ENCODE results near the gene COBL.

Gene COBL

DNA sequence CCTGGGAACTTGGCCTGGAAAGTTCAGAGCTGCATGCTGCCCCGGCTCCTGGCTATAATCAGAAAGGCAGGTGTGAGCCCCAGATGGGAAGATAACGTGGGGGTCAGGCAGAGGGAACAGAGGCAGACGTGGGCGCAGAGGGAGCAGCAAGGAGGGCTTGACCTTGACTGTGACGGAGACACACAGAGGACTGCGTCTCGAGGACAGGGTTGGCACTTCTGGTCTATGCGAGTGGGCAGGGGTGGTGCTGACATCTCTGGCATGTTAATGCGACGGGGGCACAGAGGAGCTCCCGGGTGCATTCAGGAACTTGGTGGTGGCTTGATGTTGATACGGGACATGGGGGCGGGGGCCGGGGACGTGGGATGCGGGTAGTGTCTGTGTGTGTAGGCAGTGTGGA, 301.8 kb downstream of the COBL start:
- no peak for DNase-seq (ENCODE audit: low read depth, low spot score)
- H3K4me3 ChIP-seq (ENCODE audit: low read depth, low read length), result no peak overlapping the region
- TF ChIP-seq, protein P1, sequence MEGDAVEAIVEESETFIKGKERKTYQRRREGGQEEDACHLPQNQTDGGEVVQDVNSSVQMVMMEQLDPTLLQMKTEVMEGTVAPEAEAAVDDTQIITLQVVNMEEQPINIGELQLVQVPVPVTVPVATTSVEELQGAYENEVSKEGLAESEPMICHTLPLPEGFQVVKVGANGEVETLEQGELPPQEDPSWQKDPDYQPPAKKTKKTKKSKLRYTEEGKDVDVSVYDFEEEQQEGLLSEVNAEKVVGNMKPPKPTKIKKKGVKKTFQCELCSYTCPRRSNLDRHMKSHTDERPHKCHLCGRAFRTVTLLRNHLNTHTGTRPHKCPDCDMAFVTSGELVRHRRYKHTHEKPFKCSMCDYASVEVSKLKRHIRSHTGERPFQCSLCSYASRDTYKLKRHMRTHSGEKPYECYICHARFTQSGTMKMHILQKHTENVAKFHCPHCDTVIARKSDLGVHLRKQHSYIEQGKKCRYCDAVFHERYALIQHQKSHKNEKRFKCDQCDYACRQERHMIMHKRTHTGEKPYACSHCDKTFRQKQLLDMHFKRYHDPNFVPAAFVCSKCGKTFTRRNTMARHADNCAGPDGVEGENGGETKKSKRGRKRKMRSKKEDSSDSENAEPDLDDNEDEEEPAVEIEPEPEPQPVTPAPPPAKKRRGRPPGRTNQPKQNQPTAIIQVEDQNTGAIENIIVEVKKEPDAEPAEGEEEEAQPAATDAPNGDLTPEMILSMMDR (IDR thresholded peaks at IDR 0.05; ENCODE audit: low read depth, low read length), result no peak
- in situ Hi-C loops (cut with HindIII; ENCODE audit: low sequenced_read_pairs), result no loop called here

DNA sequence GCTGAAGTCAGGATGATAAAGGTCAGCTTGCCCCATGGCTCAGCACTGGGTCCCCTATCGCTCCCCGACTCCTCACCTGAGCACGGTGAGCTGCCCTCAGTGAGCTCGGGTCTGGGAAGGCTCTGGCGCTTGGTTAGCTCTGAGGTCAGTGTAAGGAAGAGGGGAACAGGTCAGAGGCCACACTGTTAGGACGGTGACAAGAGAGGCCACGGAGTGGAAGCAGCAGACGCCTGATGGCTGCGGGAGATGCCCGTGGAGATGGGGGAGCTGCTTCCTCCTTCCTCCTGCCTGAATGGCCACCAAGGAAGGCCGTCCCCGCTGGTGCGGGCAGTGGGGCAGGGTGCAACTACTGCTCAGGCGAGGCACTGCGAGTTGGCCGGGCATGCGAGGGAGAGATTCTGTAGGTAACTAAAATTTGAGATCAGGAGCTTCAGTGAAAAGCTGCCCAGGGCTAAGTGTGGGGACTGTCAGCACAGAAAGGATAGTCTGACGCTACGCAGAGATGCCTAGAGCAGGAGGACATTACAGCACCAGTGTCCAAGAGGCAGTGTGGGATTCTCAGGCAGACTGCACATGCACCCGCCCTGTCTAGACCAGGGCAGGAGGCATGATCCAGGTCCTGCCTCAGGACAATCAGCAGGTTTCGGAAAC, 302.6 kb downstream of the COBL start:
- no peak overlapping the region for H3K4me3 ChIP-seq (ENCODE audit: low read depth, low read length)
- no peak for DNase-seq (ENCODE audit: low read depth, low spot score)
- TF ChIP-seq, protein P1 (IDR thresholded peaks at IDR 0.05; ENCODE audit: low read depth, low read length), result no peak
- in situ Hi-C loops (cut with HindIII; ENCODE audit: low sequenced_read_pairs), result no loop called here

GRCh38 chr7:51013218-51013786, 303.3 kb downstream of the COBL start:
- in situ Hi-C loops (cut with HindIII; ENCODE audit: low sequenced_read_pairs), result no loop called here
- TF ChIP-seq, protein P1 (IDR thresholded peaks at IDR 0.05; ENCODE audit: low read depth, low read length), result no peak
- no peak for DNase-seq (ENCODE audit: low read depth, low spot score)
- no peak overlapping the region for H3K4me3 ChIP-seq (ENCODE audit: low read depth, low read length)

DNA sequence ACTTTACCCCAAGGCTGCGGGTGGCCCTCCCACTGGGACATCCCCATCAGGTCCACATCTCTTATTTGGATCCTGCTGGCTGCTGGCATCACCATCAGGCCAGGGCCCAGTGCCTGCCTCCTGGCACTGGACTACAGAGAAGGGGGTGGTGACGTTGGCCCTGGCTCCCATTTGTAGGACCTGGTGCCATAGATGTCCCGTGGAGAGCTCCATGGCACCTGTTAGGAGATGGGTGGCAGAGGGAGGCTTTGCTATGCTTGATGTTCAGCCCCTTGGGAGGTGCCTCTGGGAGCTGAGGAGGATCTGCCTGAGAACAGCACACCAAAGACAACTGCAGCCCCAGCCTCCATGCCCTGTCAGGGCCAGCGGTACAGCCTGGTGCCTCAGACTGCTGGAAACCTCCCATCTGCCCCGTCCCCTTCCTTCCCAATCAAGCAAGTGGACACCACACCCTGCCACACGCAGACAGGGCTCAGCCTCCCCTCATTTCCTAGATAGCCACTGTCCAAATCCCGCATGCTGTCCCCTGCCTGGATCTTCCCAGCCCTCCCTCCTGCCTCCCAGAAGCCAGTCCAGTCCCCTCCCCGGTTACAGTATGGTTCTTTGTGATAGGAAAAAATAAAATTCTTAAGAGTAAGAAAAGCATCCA, 303.9 kb downstream of the COBL start:
- H3K4me3 ChIP-seq (ENCODE audit: low read depth, low read length), result no peak overlapping the region
- in situ Hi-C loops (cut with HindIII; ENCODE audit: low sequenced_read_pairs), result no loop called here
- TF ChIP-seq, protein P1 (IDR thresholded peaks at IDR 0.05; ENCODE audit: low read depth, low read length), result no peak
- DNase-seq (ENCODE audit: low read depth, low spot score), result no peak

DNA sequence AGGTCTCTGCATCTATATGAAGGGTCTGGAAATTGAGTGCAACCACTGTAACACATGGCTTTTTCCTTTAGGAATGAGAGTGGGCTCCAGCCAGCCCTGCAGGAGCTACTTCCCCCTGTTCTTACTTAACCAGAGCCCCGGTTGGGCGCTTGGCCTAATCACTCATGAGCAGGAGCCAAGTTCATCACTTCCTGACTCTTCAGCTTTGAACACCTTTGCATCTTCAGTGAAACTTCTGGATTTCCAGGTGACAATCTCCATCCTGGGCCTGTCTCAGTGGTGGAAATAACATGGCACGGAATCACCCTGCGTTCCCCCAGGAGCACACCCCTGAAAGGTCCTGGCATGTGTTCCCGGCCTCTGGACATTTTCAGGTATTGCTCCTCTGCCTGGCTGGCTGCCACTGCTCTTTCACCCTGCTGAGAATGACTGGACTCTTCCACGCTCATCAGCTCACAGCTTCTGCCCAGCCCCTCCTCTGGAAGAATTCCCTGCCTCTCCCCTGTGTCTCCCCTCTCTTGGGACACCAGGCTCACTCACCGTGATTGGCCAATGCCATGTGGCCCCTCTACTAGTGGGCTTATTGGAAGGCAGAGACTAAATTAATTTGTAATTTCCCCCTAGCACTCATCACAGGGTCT, 304.8 kb downstream of the COBL start:
- in situ Hi-C loops (cut with HindIII; ENCODE audit: low sequenced_read_pairs), result no loop called here
- TF ChIP-seq, protein P1 (IDR thresholded peaks at IDR 0.05; ENCODE audit: low read depth, low read length), result no peak
- DNase-seq (ENCODE audit: low read depth, low spot score), result peak; percentile 16
- no peak overlapping the region for H3K4me3 ChIP-seq (ENCODE audit: low read depth, low read length)

GRCh38 chr7:51010534-51010933, 306.1 kb downstream of the COBL start:
- TF ChIP-seq, protein P1 (IDR thresholded peaks at IDR 0.05; ENCODE audit: low read depth, low read length), result no peak
- no peak for DNase-seq (ENCODE audit: low read depth, low spot score)
- H3K4me3 ChIP-seq (ENCODE audit: low read depth, low read length), result no peak overlapping the region
- in situ Hi-C loops (cut with HindIII; ENCODE audit: low sequenced_read_pairs), result no loop called here
